ENCODE measurements around the gene BCDIN3D. TPM values are rescaled to one million over a fixed set of nuclear protein-coding genes. Genes with fewer than 3 reads are reported as not detected.

Gene BCDIN3D
- total and polyA plus RNA-seq, 7 donors: 1.8 to 5.4 (median 3.0) TPM

GRCh38 chr12:49887091-49887490, 44.2 kb upstream of the BCDIN3D start:
- intact Hi-C loops (cut with DNase I): no loop called here
- Histone ChIP-seq H3K27me3 (peaks cover 0 to 4% (median 0%) of the 10 kb centered on the region in 3 donors), H3K9me3 (no peaks in the 10 kb centered on the region), H3K27ac (no peak overlapping the region), H3K4me1 (no peaks in the 10 kb centered on the region), H3K4me3 (no peak overlapping the region), H3K36me3 (no peaks in the 10 kb centered on the region)
- TF ChIP-seq EP300 (IDR thresholded peaks at IDR 0.05) (no peak), POLR2AphosphoS5 (IDR thresholded peaks at IDR 0.05) (no peak), POLR2A (IDR thresholded peaks at IDR 0.05) (no peak), CTCF (IDR thresholded peaks at IDR 0.05) (no peak)
- peak; percentile 34 for DNase-seq
- WGBS, 2 donors: 67 to 72% methylated on average over 9 of the region's 9 CpGs

GRCh38 chr12:49885663-49886461, 43.0 kb upstream of the BCDIN3D start:
- DNase-seq: peak; percentile 24
- TF ChIP-seq POLR2A (IDR thresholded peaks at IDR 0.05): no peak
- no peaks in the 10 kb centered on the region for H3K4me1 ChIP-seq
- H3K27me3 ChIP-seq: peaks cover 0 to 4% (median 0%) of the 10 kb centered on the region in 3 donors
- intact Hi-C loops (cut with DNase I): no loop called here
- H3K9me3 ChIP-seq: no peaks in the 10 kb centered on the region
- no peak overlapping the region for H3K4me3 ChIP-seq
- WGBS, 2 donors: 56 to 67% methylated on average over 16 of the region's 16 CpGs
- H3K27ac ChIP-seq: no peak overlapping the region
- no peaks in the 10 kb centered on the region for H3K36me3 ChIP-seq

- H3K27me3 ChIP-seq: peaks cover 0 to 4% (median 0%) of the 10 kb centered on the region in 3 donors
- intact Hi-C loops (cut with DNase I): no loop called here
- H3K27ac ChIP-seq: no peak overlapping the region
- DNase-seq: peak; percentile 46
- no peaks in the 10 kb centered on the region for H3K9me3 ChIP-seq
- no peaks in the 10 kb centered on the region for H3K4me1 ChIP-seq
- WGBS, 2 donors: 75 to 89% methylated on average over 6 of the region's 6 CpGs
- H3K36me3 ChIP-seq: no peaks in the 10 kb centered on the region
- H3K4me3 ChIP-seq: no peak overlapping the region
- no peak for TF ChIP-seq EP300 (IDR thresholded peaks at IDR 0.05)
These were observed 42.2 kb upstream of the BCDIN3D start for GRCh38 chr12:49885118-49885517.

GRCh38 chr12:49882851-49883464, 40.1 kb upstream of the BCDIN3D start:
- H3K4me1 ChIP-seq: no peaks in the 10 kb centered on the region
- intact Hi-C loops (cut with DNase I): no loop called here
- no peak overlapping the region for H3K27ac ChIP-seq
- H3K9me3 ChIP-seq: no peaks in the 10 kb centered on the region
- H3K4me3 ChIP-seq: no peak overlapping the region
- no peaks in the 10 kb centered on the region for H3K36me3 ChIP-seq
- no peak for TF ChIP-seq POLR2A (IDR thresholded peaks at IDR 0.05)
- no peak for TF ChIP-seq EP300 (IDR thresholded peaks at IDR 0.05)
- TF ChIP-seq CTCF (IDR thresholded peaks at IDR 0.05): no peak
- no peak for TF ChIP-seq POLR2AphosphoS5 (IDR thresholded peaks at IDR 0.05)
- H3K27me3 ChIP-seq: peaks cover 0 to 4% (median 0%) of the 10 kb centered on the region in 3 donors
- peak; percentile 24 for DNase-seq
- 78 to 86% methylated on average over 9 of the region's 9 CpGs for WGBS, 2 donors

GRCh38 chr12:49882248-49882850, 39.4 kb upstream of the BCDIN3D start:
- H3K9me3 ChIP-seq: no peaks in the 10 kb centered on the region
- H3K27ac ChIP-seq: no peak overlapping the region
- H3K27me3 ChIP-seq: peaks cover 0 to 4% (median 0%) of the 10 kb centered on the region in 3 donors
- H3K36me3 ChIP-seq: no peaks in the 10 kb centered on the region
- no peak for TF ChIP-seq POLR2AphosphoS5 (IDR thresholded peaks at IDR 0.05)
- no peak for TF ChIP-seq POLR2A (IDR thresholded peaks at IDR 0.05)
- no peak for TF ChIP-seq EP300 (IDR thresholded peaks at IDR 0.05)
- TF ChIP-seq CTCF (IDR thresholded peaks at IDR 0.05): no peak
- no peak for DNase-seq
- WGBS, 2 donors: 83 to 86% methylated on average over 8 of the region's 8 CpGs
- H3K4me3 ChIP-seq: no peak overlapping the region
- H3K4me1 ChIP-seq: no peaks in the 10 kb centered on the region
- intact Hi-C loops (cut with DNase I): no loop called here

Measured in sigmoid colon (tissue), 7 donors.